HG03097 (cell line): ENCODE data around the gene ITGB2.

Source experiments
- ATAC-seq: cut with Tn5 transposase; IDR thresholded peaks from one replicate; pipeline ENCODE4 v1.9.1; 2021; ENCODE audit not compliant: unreplicated experiment, low FRiP score

The ITGB2 gene

DNA sequence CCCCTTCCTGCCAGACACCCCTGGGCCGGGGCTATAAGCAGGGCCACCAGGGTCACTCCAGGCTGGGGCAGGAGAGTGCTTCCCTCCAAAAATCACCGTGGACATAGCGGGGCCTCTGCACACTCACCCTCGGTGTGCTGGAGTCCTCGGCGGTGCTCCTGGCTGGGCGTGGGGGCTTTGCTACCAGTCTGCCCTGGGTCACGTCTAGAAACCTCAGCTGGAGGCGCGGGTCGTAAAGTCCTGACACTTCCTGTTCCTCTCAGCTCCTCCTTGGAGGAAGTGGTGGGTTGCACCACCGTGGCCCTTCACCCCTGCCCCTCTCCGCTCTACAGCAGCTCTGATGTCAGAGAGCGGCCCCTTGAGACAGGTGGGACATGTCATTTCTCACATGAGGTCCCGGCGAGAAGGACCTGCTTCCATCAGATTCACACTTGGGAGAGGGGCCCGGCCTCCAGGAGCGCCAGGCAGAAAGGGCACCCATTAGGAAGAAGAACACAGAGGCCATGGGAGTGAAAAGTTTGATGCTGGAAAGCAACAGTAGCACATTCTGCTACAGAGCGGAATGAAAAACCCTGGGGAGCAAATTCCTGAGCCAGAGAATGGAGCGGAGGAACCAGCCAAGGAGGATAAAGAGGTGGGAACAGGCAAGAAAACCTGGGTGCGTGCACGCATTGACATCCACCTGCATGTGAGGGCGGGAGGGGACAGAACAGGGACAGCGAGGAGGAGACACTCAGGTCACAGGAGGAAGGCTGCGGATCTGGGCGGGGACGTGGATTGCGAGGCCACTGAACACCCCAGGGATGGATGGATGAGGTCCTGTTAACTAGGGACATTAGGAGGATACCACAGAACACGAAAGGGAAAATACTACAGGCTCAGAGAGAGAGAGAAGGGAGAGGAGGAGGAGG, at the start of gene ITGB2:
TSS of gene ITGB2 (minus strand) at position 206 of the 911 bp plus-strand sequence. CDS start 10,117 bp downstream, outside the sequence.
- no peak for ATAC-seq

DNA sequence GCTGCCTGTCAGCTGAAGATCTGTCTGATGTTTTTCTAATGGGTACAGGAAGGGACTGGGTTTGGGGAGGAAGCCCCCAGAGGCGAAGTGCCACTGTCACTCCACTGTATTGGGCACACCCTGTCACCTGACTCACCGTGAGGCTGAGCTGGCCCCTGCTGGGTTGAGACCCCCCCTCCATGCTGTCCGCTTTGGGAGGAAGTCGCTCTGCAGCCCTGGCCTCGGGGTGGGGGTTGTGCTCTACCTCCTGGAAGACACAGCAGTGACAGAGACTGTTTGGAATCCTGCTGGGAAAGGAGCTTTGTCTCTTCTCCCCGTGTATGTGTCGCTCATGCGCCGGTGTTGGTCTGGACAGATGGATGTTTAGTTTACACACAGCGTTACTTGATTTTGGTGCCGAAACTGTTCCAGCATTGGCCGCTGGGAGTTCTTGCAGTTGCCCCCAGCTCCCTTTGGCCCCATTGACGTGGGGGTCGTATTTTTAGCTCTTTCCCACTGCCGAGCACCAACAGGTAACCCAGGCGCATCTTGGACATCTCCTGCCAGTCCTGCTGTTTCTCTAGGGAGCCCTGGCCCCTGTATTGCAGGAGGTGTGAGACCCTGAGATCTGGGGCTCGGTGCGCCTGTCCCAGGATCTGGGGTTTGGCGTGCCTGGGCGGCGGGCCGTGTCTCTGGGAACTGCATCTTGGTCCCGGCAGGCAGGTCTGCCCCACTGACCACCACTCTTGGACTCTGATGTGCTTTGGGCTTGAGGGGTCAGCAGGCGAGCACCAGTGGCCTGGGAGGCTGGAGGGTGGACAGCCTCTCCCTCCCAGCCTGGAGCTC, 49.4 kb upstream of the ITGB2 start:
- no peak for ATAC-seq

DNA sequence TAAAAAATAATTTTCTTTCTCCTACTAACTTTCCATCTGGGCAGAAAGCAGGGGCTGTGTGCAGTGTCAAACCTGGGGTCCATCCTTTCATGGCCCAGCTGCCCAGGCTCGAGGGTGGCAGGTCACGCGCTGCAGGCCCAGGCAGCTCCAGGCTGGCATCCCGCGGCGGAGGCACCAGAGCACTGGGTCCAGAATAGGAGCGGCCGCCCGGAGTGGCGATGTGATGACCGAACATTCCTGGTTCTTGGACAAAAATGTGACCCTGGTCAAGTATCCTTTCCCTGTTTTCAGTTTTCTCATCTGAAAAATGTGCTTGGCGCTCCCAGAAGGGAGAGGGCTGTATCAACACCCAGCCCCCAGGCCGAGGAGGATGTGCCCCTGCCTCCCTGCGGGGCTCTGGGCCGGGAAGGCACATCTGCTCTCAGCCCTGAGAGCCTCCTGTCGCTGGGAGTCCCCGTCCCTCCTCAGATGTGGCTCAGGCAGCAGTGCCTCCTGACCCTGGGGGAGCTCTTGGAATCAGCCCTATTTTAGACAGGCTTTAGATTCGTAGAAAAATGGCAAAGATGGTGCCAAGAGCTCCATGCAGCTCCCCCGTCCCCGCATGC, 48.5 kb upstream of the ITGB2 start:
- ATAC-seq, result no peak

DNA sequence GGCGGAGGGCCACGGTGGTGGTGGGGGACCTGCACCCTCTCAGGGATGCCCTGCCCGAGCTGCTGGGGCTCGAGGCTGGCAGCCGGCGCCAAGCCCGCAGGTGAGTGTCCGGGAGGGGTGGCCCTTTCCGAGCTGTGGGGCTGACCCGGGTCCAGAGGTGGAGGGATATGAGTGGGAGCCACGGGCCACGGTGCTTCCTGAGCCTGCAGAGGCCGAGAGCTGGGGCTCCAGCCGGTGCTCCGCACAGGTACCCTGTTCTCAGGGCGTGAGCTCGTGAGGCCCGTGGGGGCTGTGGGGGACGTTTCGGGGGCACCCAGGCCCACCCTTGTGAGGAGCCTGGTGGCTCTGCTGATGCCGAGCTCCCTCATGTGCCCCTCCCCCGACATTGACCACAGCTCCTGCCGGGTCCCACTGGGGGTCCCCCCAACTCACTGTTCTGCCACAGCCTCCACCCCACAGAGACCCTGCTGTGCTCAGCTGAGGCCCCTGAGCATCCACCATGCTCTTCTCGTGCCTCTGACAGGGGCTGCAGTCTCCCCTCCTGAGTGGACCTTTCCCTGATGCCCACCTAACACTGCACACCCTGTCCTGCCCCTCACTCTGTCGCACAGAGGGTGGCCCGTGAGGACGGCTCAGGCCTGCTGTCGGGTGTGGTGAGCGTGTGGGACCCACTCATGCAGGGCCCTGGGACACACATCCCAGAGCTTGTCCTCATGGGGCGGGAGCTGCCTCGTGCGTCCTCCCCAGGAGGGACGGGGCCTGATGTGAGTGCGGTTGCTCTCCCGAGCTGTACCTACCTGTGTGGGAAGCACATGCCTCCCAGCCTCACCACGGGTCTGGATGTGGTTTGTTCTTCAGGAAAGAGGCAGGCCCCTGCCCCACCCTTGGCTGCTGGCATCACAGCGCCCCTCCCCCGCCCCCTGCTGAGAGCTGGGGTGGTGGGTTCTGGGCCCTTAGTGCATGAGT, 46.7 kb upstream of the ITGB2 start:
- no peak for ATAC-seq

DNA sequence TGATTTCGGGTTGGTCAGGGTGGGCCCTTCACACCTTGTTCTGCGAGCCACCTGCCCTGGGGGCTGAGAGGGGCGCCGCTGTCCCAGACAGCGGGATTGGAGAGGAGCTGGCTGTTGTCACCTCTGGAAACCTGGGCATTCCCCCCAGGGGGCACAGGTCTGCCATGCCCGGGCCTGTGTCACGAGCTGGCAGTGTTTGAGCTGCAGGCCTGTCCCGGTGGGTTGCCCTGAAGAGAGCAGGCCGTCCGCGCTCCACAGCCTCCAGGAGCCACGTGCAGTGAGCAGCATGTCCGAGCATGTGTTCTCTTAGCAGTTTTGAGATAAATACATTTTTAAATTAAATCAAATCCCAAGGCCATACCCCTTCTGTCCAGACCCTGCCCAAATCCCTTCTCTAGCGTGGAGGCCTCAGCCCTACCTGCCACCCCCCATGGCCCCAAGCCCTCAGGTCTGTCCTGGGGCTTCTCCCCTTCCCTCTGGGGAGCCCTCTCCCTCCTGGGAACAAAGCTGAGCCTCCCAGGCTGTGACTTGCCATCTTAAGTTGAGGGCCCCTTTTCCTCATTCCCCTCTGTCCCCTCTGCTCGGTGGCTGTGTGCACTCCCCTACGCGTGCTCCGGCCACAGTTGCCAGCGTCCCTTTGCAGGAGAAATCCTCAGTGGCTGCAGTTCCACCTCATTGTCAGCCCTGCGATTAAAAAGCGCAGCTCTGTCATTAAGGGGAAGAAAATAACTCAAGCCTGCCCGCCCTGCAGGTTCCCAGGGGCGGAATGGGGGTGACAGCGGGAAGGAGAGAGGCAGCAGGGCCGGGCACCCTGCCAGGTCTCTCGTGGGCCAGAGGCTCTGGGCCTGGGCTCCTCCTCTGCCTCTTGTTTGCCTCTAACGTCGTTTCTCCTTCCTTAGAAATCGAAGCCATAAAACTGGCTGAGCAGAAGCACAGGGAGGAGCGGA, 45.7 kb upstream of the ITGB2 start:
- ATAC-seq, result no peak

DNA sequence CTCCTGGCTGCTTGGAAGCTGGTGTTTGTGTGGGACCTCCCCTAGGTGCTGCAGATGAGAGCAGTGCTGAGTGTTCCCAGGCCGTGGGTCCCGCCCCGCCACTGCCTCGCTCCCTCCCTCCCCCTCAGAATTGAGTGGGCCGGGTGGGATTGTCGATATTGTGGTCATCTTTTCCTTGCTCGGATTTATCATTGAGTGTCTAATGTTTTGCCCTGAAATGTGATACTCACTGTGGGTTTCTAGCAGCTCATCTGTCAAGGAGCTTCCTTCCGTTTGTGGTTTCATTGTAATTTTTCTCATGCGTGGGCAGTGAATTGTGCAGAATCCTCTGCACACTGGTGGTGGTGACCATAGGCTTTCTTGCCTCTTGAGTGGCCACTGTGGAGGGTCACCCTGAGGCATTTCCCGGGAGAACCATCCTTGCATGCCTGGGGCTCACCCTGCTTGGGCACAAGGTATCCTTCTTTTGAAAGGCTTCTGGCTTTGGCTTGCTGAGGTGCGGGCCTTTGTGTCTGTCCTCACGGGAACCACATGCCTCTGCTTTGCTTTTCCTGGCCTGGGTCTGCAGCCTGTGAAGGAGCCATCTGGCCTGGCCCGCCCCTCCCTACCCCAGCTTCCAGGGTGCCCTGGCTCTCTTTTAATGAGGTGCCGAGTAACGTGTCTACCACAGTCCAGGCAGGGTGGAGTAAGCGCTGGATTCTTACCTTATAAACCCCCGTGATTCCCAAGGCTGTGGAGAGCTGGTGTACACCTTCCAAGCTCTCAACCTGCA, 44.7 kb upstream of the ITGB2 start:
- no peak for ATAC-seq

DNA sequence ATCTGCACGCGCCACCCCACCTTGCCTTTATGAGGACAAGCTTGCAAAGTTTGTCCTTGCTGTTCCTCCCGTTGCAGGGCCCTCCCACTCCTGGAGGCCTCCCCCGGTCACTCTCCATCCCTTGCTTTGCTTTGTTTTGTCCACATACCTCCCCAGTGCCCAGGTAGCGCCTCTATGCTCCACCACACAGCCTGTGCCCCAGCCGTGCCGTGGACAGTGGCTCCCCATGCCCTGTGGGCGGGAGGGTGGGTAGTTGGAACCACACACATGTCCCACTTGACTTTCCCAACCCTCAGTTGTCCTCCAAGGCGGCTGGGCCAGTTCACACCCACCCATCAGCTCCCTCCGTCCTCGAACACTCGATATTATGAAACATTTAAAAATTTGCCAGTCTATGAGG, 43.7 kb upstream of the ITGB2 start:
- no peak for ATAC-seq

DNA sequence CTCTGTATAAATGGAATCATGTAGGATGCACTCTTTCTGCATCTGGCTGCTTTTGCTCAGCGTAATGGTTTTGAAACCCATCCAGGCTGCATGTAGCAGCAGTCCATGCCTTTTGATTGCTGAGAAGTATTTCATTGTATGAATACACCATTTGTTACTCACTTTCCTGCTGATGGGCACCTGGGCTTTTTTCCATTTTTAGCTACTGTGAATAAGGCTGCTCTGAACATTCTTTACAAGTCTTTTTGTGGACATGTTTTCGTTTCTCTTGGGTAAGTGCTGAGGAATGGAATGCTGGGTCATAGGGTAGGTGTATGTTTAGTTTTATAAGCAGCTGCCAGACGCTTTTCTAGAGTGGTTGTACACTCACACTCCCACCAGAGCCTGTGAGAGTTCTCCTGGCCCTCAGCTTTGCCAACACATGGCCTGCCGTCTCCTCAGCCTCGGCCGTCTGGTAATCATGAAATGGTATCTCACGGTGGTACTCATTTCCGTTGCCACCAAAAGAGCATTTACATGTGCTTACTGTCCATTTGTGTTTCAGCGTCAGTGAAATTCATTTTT, 41.8 kb upstream of the ITGB2 start:
- ATAC-seq, result no peak

DNA sequence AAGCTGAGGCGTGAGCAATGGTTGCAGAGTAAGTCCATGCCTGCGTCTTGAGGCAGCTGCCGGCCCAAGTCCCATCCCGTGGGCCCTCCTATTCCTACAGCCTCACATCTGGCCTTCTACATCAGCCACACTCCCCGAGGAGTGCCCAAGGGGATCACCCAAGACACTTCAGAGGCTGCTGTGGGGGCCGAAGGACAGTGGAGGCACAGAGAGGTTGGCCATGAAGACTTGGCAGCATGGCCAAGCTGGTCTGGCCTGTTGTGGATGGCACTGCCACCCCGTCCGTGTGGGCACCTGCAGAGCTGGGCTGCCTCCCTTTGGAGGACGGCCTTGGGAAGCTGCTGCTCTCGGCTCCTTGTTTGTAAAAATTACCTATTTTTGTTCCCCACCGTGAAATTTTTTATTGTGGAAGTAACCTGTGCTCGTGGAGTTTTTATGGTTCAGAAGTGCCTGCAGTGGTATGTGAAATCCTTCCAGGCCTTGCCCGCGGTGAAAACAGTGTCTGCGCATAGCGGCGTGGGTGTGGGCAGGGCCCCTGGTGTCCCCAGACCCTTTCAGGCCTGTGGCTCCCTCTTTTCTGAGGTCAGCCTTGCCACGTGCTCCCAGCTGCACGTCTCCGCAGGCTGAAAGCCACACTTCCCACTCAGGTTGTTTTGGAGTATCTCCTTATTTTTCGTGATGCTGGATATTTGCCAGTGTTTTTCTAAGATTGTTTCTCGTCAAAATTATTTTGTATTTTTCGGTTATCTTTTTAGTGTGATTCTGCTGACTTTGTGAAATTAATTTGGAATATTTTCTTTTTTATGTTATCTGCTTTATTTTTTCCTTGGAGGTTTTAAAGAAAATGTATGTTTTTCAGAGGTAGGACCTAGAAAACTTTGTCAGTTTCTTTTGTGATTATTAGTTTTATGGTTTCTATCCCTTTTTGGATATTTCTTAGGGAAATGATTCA, 39.7 kb upstream of the ITGB2 start:
- ATAC-seq, result no peak

DNA sequence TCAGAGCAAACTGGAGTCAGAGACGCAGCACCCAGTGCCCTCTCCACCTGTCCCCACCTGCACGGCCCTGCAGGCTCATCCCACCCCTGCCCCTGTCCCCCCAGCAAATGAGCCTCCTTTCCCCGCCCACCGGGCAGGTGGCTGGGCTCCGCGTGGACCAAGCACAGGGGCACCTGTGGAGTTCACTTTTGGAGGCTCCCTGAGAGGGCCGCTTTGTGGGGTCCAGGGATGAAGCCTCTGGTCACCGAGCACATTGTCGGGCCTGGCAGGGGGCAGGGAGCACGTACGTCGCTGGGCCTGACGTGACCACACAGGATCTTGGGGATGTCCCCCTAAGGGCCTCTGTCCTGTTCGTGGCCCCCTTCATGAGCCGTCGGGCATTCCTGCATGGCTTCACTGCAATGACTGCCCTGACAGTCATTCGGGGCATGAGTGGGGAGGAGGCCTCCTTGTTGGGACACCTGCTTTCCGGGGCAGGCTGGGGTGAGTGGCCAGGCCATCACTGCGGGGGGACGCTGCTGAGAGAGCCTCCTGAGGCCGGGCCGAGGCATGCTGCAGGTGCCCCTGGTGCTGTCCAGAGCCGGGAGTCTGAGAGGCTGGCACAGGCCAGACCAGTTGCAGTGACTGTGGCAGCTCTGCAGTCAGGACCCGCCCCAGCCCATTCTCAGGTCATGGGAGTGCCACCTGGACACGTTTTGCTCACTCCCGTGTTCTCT, 38.8 kb upstream of the ITGB2 start:
- ATAC-seq, result no peak

DNA sequence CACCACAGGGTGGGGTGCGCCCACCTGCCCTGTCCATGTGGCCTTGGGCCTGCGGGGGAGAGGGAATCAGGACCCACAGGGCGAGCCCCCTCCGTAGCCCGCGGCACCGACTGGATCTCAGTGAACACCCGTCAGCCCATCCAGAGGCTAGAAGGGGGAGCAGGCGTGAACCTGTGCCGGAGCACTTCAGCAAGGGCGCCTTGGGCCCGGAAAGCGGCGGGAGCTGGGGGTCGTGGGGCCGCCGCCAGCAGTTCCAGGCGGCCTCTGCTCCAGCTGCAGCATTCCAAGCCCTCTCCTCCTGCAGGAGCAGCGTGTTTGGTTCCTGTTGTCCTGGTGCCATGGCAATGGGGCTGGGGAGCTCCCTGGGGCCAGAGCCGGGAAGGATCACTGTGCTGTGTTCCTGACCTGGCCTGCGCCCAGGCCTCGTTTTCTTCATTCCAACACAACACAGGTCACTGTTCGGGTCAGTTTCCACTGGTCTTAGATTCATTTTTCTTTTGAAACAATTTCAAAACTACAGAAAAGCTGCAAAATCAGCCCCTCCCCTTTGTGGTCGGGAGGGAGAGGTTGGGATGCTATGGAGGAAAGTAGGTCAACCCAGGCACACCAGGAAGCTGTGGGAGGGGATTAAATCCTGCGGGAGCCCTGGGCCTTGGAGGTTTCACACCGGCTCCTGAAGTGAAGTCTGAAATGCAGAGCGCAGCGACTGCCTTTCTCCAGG, 37.9 kb upstream of the ITGB2 start:
- no peak for ATAC-seq

DNA sequence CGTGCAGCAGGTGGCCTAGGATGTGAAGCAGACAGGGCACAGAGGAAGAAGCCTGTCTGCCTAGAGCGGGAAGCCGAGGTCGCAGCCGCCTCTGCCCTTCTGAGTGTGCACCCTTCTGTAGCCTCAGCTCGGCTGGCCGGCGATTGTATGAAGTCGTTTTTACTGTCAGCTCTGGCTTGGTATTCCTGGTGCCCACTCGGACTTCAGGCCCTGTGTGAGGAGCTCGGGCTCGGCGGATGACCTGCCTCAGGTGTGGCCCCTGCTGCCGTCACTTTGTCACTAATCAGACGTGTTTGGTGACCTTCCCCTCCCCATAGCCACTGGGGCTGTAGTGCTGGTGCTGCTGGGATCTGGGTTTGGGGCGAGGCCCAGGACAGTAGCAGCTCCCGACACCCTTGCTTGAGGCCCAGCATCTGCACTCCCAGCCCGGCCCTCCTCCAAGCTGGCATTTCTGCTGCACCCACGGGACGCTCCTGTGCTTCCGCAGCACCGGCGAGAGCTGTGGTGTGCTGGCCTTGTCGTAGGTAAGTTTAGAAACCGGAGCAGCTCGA, 37.3 kb upstream of the ITGB2 start:
- ATAC-seq, result no peak

DNA sequence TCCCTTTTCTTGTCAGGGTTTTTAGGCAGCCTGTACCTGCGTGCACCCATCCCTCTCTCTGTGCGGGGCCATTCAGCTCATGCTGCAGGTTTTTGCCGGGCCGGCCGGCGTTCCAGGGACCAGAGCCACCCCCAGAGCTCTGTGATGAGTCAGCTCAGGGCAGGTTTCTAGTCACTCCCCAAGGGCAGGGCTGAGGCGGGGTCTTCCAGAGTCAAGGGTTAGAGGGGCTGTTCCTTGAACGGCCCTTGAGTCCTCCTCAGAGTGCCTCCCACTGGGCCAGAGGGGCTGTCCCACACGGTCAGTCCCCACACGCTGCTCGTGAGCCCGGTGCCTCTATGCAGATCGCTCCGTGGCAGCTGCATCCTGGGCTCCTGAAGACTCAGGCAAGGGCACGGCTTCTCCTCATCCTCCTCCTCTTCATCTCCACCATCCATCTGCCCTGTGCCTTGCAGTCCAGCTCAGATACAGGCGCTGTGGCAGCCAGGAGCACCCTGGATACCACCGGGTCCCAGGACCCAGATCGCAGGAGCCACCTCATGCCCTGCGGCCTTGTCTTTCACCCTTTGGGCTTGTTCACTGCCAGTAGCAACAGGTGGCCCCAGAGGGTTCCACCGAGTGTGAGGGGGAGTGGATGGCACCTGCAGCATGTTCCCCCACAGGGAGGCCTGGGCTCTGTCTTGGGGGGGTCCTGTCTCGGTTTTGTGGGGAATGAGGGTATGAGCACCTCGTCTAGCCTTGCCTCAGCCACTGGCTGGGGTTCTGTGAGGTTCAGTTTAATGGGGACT, 36.5 kb upstream of the ITGB2 start:
- ATAC-seq, result no peak

DNA sequence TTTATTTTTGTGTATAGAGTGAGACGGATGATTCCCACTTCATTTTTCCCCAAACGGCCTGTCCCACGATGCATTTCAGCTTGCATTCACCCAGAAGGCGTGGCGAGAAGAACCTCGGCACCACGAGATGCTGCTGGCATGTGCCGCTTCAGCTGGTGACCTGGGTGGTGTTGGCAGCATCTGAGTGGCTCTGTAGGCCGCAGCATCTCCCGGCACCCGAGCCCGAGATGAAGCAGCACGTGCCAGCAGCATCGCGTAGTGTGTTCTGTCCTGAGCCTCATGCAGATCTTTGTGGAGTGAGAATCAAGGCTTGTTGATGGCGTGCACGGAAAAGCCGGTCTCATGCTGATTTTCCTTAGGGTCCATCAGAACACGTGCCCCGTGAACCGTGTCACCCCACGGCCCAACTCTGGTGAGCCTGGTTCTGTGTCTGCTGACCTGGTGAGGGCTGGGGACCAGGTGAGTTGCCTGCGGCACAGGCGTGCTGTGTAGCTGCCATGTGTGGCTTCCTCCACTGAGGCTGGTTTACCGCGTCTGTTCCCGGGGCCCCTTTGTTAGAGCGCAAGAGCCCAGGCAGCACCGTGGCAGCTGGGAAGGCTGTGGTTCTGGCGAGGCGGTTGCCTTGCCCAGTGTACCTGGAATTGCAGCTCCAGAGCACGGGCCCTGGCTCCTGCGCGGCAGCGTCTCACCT, 35.8 kb upstream of the ITGB2 start:
- ATAC-seq, result no peak
